Tibial artery (tissue), 4 donors: ENCODE data around the gene ACTRT2.

Experiments used
- DNase-seq, 2 donors: peaks; one replicate each; pipeline ENCODE4 v3.0.0-alpha.2; 2019
- H3K27ac ChIP-seq, 2 donors: fragments of 200-600 bp; sonication (generic) in 1 of 2; 1 replicate in 1 of 2; 2 replicates in 1 of 2; pipeline ENCODE4 v1.5.1; 2018 to 2019; ENCODE audit warnings: mild to moderate bottlenecking in 1 of 2
- H3K27me3 ChIP-seq, 2 donors: fragments of 200-600 bp; sonication (generic) in 1 of 2; one replicate each; pipeline versions ENCODE4 v1.5.1 to v1.6.0; 2016 to 2019
- H3K36me3 ChIP-seq, 3 donors: fragments of 200-600 bp; sonication (generic) in 2 of 3; one replicate each; pipeline ENCODE4 v1.5.1; 2016 to 2019; ENCODE audit warnings: mild to moderate bottlenecking in 2 of 3
- H3K4me1 ChIP-seq, 4 donors: fragments of 200-600 bp; sonication (generic) in 2 of 4; 1 replicate in 3 of 4; 2 replicates in 1 of 4; pipeline ENCODE4 v1.5.1; 2016 to 2019
- H3K4me3 ChIP-seq, 2 donors: fragments of 200-600 bp; sonication (generic) in 1 of 2; 1 replicate in 1 of 2; 2 replicates in 1 of 2; pipeline ENCODE4 v1.5.1; 2018 to 2019; ENCODE audit warnings: mild to moderate bottlenecking in 2 of 2
- H3K9me3 ChIP-seq, 3 donors: fragments of 200-600 bp; sonication (generic) in 1 of 3; one replicate each; pipeline ENCODE4 v1.5.1; 2016 to 2019
- intact Hi-C: fragments of 100-400 bp; cut with DNase I; formaldehyde crosslinking; loops from one replicate; pipeline ENCODE4 v1.15.0; 2023; ENCODE audit warnings: low total_unique reads
- TF ChIP-seq, protein P1 (sequence below), 2 experiments: fragments of 200-600 bp in 1 of 2; fragments of 450-650 bp in 1 of 2; IDR thresholded peaks; one replicate each; pipeline ENCODE4 v1.5.1; 2017 to 2019; ENCODE audit warnings: antibody characterized with exemption in 2 of 2, mild to moderate bottlenecking in 1 of 2, moderate library complexity in 1 of 2

Gene ACTRT2

DNA sequence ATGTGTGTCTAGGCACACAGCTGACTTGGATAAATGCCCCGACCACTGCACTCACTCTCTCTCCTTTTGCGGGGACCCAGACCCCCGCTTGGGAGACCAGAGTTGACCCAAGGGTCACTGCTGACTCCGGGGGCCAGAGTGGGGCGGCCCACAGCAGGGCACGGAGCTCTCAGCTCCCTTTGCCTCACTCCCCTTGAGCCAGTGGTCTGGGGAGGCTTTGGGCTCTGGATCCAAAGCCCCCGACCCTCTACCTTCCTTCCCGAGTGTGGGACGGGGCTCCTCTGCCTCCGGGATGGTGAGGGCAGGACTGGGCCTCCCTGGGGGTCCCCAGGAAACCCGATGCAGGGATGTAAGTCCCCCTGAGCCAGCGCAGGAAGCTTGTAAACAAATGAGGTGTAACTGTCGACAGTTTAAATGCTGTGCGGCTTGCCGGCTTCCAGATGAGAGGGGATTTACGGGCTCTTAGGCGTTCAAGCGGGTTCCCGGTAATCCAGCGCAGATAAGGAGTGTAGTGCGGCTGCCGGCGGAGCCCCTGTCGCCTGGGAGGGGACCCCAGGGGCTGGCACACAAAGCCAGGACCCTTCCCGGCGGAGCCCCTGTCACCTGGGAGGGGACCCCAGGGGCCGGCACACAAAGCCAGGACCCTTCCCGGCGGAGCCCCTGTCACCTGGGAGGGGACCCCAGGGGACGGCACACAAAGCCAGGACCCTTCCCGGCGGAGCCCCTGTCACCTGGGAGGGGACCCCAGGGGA is 7.4 kb downstream of the ACTRT2 start:
- Histone ChIP-seq H3K4me3 (no peak overlapping the region), H3K27ac (no peak overlapping the region), H3K4me1 (no peaks in the 10 kb centered on the region), H3K36me3 (no peaks in the 10 kb centered on the region), H3K27me3 (peaks cover 0 to 48% of the 10 kb centered on the region in 2 donors), H3K9me3 (no peaks in the 10 kb centered on the region)
- TF ChIP-seq, protein P1, sequence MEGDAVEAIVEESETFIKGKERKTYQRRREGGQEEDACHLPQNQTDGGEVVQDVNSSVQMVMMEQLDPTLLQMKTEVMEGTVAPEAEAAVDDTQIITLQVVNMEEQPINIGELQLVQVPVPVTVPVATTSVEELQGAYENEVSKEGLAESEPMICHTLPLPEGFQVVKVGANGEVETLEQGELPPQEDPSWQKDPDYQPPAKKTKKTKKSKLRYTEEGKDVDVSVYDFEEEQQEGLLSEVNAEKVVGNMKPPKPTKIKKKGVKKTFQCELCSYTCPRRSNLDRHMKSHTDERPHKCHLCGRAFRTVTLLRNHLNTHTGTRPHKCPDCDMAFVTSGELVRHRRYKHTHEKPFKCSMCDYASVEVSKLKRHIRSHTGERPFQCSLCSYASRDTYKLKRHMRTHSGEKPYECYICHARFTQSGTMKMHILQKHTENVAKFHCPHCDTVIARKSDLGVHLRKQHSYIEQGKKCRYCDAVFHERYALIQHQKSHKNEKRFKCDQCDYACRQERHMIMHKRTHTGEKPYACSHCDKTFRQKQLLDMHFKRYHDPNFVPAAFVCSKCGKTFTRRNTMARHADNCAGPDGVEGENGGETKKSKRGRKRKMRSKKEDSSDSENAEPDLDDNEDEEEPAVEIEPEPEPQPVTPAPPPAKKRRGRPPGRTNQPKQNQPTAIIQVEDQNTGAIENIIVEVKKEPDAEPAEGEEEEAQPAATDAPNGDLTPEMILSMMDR (IDR thresholded peaks at IDR 0.05) = no peak
- peak in 1 of 2 donors; percentile 28 for DNase-seq
- intact Hi-C loops = no loop called here

DNA sequence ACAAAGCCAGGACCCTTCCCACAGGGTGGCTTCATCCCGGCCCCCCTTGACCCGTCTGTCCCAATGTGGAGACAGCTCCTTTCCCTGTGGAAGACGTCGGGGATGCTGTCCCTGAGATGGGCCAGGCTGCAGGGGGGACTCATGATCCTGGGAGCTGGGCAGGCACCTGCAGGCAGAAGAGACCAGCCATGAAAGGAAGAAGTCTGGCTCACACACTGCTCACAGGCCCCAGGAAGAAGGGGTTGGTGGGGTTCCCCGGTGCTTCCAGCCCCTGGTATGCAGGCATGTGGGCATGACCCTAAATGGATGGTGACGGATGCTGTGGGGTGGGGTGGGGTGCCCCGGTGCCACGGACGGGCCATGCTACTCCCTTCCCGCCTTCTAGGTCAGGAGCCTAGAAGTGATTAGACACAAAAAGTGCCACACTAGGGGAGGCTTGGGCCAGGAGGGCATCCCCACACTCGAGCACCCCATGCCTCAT is 8.3 kb downstream of the ACTRT2 start:
- intact Hi-C loops = no loop called here

DNA sequence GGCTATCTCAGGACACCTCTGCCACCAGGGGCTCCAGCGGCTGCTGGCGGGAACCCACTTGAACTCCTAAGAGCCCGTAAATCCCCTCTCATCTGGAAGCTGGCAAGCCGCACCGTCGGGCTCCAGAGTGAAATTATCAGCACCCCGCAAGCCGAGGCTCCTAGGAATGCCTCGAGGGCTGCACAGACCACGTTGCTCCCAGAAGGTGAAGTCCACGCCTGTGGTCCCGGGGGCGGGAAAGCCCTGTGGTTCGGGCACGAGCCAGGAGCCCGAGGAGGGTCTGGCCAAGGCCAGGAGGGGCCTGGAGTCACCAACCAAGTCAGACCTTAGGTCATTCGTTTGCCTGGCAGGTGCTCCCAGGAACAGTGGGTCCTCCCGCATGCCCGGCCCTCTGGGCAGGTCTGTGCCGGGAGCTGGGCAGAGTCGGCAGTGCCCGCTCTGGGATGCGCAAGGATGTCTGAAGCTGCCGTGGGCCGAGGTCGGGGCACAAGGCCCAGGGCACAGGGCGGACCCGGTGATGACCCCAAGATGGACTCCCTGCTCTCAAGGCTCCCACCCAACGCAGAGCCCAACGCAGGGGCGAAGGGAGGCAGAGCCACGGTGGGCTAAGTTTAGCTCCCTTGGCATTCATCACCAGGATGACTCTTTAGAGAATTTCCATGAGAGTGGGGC is 8.9 kb downstream of the ACTRT2 start:
- H3K4me1 ChIP-seq = no peaks in the 10 kb centered on the region
- DNase-seq = peak; percentile 12 to 61
- TF ChIP-seq, protein P1 (IDR thresholded peaks at IDR 0.05) = no peak
- H3K4me3 ChIP-seq = no peak overlapping the region
- H3K36me3 ChIP-seq = no peaks in the 10 kb centered on the region
- intact Hi-C loops = no loop called here
- no peaks in the 10 kb centered on the region for H3K9me3 ChIP-seq
- H3K27me3 ChIP-seq = peaks cover 0 to 48% of the 10 kb centered on the region in 2 donors
- H3K27ac ChIP-seq = no peak overlapping the region

More for the DNA sequence above, 8.3 kb downstream of the ACTRT2 start:
- no peak overlapping the region for H3K4me3 ChIP-seq
- H3K9me3 ChIP-seq = no peaks in the 10 kb centered on the region
- no peak overlapping the region for H3K27ac ChIP-seq
- DNase-seq = peak; percentile 14 to 53
- TF ChIP-seq, protein P1 (IDR thresholded peaks at IDR 0.05) = no peak
- no peaks in the 10 kb centered on the region for H3K4me1 ChIP-seq
- peaks cover 0 to 48% of the 10 kb centered on the region in 2 donors for H3K27me3 ChIP-seq
- no peaks in the 10 kb centered on the region for H3K36me3 ChIP-seq

DNA sequence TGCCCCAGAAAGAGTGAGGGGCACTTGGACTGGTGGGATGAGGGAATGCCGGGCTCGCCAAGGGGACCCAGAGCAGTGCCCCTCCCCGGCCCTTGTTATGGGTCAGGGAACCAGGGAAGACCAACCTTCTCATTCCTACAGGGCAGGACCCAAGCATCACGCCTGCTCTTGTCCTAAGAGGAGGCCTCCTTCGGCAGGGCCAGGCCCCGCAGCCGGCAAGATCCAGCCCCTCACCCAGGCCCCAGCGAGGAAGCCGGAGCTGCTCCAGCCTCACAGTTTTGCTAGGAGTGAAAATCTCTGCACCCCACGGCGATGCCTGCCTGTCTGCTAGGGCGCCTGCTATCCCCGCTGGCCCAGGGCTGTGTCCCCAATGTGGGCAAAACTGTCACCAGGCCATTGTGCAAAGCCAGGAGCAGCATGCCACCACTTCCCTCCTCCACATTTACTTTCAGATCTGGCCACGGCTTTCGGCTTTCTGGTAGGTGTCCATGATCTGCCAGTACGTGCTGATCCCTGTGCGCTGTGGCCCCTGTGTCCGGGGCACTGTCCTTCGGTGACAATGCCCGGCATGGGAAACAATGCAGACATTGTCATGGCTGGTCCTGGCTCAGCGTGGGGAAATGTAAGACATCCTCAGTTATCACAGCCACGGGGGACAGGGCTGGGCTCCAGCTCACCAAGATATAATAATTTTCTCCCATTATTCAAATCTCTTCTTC is 9.6 kb downstream of the ACTRT2 start:
- peak in 1 of 2 donors; percentile 59 for DNase-seq
- intact Hi-C loops = no loop called here
- H3K27ac ChIP-seq = no peak overlapping the region
- H3K27me3 ChIP-seq = peaks cover 0 to 48% of the 10 kb centered on the region in 2 donors
- no peak overlapping the region for H3K4me3 ChIP-seq
- H3K4me1 ChIP-seq = no peaks in the 10 kb centered on the region
- no peaks in the 10 kb centered on the region for H3K36me3 ChIP-seq
- no peaks in the 10 kb centered on the region for H3K9me3 ChIP-seq
- TF ChIP-seq, protein P1 (IDR thresholded peaks at IDR 0.05) = no peak

DNA sequence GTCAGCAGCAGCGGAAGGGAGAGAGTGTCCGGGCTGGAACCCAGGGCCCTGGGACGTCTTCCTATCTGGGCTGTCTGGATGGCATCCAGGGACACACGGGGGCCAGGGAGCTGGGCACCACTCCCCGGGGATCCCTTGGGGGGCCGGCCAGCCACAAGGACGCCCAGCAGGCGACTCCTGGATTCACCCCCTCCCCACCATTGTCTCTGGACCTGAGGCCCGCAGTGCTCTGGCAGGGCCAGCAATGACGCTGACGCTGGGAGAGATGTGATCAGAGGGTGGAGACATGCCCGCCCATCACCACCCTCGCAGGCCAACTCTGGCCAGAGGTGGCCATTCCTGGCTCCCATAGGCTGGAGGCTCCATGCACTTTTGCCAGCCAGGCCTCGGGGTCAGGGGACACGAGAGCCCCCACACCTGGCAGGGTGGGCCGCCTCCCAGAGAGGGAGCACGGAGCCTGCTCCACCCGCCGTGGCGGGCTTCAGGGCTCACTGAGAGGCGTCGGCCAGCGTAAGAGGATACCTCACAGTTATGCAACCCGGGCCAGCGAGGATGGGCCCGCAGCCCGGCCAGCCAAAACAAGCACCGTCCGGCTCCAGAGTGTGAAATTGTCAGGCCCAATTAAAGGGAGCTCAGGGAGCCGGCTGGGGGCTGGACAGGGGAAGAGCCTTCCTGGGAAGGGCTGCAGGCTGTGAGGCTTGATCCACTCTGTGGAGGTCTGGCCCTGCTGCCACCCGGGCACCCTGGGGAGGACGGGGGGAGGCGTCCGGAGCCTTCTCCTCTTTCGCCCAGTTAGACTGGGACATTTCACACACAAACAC is 10.3 kb downstream of the ACTRT2 start:
- H3K27ac ChIP-seq = no peak overlapping the region
- peak; percentile 73 to 79 for DNase-seq
- H3K9me3 ChIP-seq = no peaks in the 10 kb centered on the region
- intact Hi-C loops = no loop called here
- H3K27me3 ChIP-seq = peaks cover 0 to 55% of the 10 kb centered on the region in 2 donors
- H3K4me1 ChIP-seq = no peaks in the 10 kb centered on the region
- TF ChIP-seq, protein P1 (IDR thresholded peaks at IDR 0.05) = no peak
- H3K4me3 ChIP-seq = no peak overlapping the region
- H3K36me3 ChIP-seq = no peaks in the 10 kb centered on the region
